T-cell (primary cell): ENCODE results near the gene DHH. TPM values are rescaled to one million over a fixed set of nuclear protein-coding genes. Genes with fewer than 3 reads are reported as not detected.

Source experiments
- ATAC-seq, 4 experiments: fragments of 200-7000 bp in 3 of 4; fragments of 150-1000 bp in 1 of 4; cut with Tn5 transposase; replicated peaks in 1 of 4; 1 replicate in 3 of 4; 2 replicates in 1 of 4; pipeline ENCODE4 v1.10.0; 2021; ENCODE audit warnings: moderate library complexity in 3 of 4, mild to moderate bottlenecking in 2 of 4, moderate number of reproducible peaks in 1 of 4
- CTCF ChIA-PET, 2 donors: fragments of 300-600 bp; sonication (Branson Sonifier 250); formaldehyde crosslinking; loops; one replicate each; lab custom pipeline; 2022; ENCODE audit warnings: antibody characterized with exemption in 2 of 2; lab: Charles Lee
- POLR2A ChIA-PET, 2 donors: fragments of 300-600 bp; sonication (Branson Sonifier 250); formaldehyde crosslinking; loops; one replicate each; lab custom pipeline; 2022; ENCODE audit warnings: antibody characterized with exemption in 2 of 2; lab: Charles Lee
- DNase-seq, 35 experiments: peaks; one replicate each; pipeline versions ENCODE4 v3.0.0 to v3.0.0-alpha.2; 2013 to 2023
- H3K27ac ChIP-seq: one replicate; pipeline ENCODE4 v1.5.1; 2013; ENCODE audit warnings: low read length
- H3K27me3 ChIP-seq, 2 experiments: replicated peaks in 1 of 2; 1 replicate in 1 of 2; 2 replicates in 1 of 2; pipeline versions ENCODE4 v1.6.1 to v1.7.0; 2013; ENCODE audit warnings: low read length in 1 of 2, mixed read lengths in 1 of 2; ENCODE audit not compliant: control insufficient read depth in 2 of 2, insufficient read depth in 2 of 2; ENCODE audit errors: extremely low read depth in 1 of 2
- H3K36me3 ChIP-seq, 2 donors: 1 replicate in 1 of 2; 2 replicates in 1 of 2; pipeline versions ENCODE4 v1.6.1 to v1.7.0; 2013; ENCODE audit warnings: low read length in 1 of 2; ENCODE audit not compliant: control insufficient read depth in 2 of 2, insufficient read depth in 1 of 2; ENCODE audit errors: extremely low read depth in 1 of 2
- H3K4me1 ChIP-seq, 2 experiments: 1 replicate in 1 of 2; 2 replicates in 1 of 2; pipeline versions ENCODE4 v1.6.1 to v1.7.0; 2013; ENCODE audit warnings: low read length in 2 of 2, mixed read lengths in 1 of 2; ENCODE audit not compliant: insufficient read depth in 2 of 2, control insufficient read depth in 1 of 2; ENCODE audit errors: extremely low read depth in 1 of 2
- H3K4me3 ChIP-seq, 2 donors: 1 replicate in 1 of 2; 2 replicates in 1 of 2; pipeline versions ENCODE4 v1.5.1 to v1.7.0; 2013; ENCODE audit warnings: mild to moderate bottlenecking in 2 of 2, low read length in 1 of 2, moderate library complexity in 1 of 2; ENCODE audit not compliant: control insufficient read depth in 1 of 2; ENCODE audit errors: extremely low read depth in 1 of 2
- H3K9me3 ChIP-seq: 2 replicates; pipeline ENCODE4 v1.7.0; 2013
- H3K27ac Mint-ChIP-seq, 2 donors: one replicate each; pipeline ENCODE4 v1.8.0; 2020 to 2021; ENCODE audit warnings: mild to moderate bottlenecking in 2 of 2, mixed read lengths in 2 of 2
- H3K27me3 Mint-ChIP-seq, 2 donors: one replicate each; pipeline ENCODE4 v1.8.0; 2021 to 2022; ENCODE audit warnings: mixed read lengths in 2 of 2
- H3K36me3 Mint-ChIP-seq: one replicate; pipeline ENCODE4 v1.8.0; 2021; ENCODE audit warnings: mixed read lengths
- H3K4me1 Mint-ChIP-seq, 3 donors: one replicate each; pipeline ENCODE4 v1.8.0; 2020 to 2022; ENCODE audit warnings: mixed read lengths in 3 of 3, mild to moderate bottlenecking in 1 of 3
- H3K4me3 Mint-ChIP-seq, 3 donors: one replicate each; pipeline ENCODE4 v1.8.0; 2020 to 2022; ENCODE audit warnings: mild to moderate bottlenecking in 3 of 3, mixed read lengths in 3 of 3, moderate library complexity in 3 of 3
- H3K9me3 Mint-ChIP-seq, 3 donors: one replicate each; pipeline ENCODE4 v1.8.0; 2020 to 2022; ENCODE audit warnings: mixed read lengths in 3 of 3
- WGBS: methylation state at CpG from one replicate; pipeline ENCODE4 v1.1.5; 2013; ENCODE audit warnings: missing lambda C conversion rate; ENCODE audit not compliant: insufficient coverage; 5-methylcytosine and 5-hydroxymethylcytosine counted together
- total RNA-seq, 35 experiments: library from RNA in 6 of 35; stranded (reverse) in 6 of 35; fragments of 120-200 nt in 1 of 35; gene quantifications; one replicate each; pipeline versions ENCODE4 v1.2.1 to v1.2.4 and lab custom pipeline; 2013 to 2026

DHH gene
- total RNA-seq, 5 donors from 2014 or later (not counting 1 experiment from before 2014, with no cell fraction given) = 0.12 to 0.45 (median 0.38) TPM

DNA sequence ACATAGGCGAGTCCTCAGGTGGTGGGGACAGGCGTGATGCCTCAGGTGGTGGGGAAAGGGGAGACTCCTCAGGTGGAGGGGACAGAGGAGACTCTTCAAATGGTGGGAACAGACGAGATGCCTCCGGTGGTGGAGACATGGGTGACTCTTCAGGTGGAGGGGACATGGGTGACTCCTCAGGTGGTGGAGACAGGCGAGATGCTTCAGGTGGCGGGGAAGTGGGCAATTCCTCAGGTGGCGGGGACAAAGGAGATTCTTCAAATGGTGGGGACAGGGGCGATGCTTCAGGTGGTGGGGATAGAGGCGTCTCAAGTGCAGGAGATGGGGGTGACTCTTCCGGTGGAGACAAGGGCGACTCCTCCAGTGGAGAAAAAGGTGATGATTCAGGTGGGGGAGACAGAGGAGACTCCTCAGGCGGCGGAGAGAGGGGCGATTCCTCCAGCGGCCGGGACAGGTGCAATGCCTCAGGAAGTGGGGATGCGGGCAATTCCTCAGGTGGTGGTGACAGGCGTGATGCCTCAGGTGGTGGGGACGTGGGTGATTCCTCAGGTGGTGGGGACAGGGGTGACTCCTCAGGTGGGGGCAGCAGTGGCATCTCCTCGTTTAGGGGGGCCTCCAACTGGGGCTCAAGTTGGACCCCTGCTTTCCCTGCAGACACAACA, 42.7 kb downstream of the DHH start:
- Histone ChIP-seq H3K27me3 (no peaks in the 10 kb centered on the region), H3K4me3 (no peak overlapping the region), H3K27ac (no peak overlapping the region), H3K4me1 (peaks cover 16 to 32% of the 10 kb centered on the region in 2 experiments), H3K9me3 (no peaks in the 10 kb centered on the region), H3K36me3 (peaks cover 36 to 82% of the 10 kb centered on the region in 2 donors)
- no peak overlapping the region for H3K4me3 Mint-ChIP-seq
- DNase-seq (no peak), ATAC-seq (no peak)
- H3K27me3 Mint-ChIP-seq = no peaks in the 10 kb centered on the region
- peaks cover 63% of the 10 kb centered on the region for H3K36me3 Mint-ChIP-seq
- no peaks in the 10 kb centered on the region for H3K9me3 Mint-ChIP-seq
- H3K4me1 Mint-ChIP-seq = peaks cover 26 to 41% (median 38%) of the 10 kb centered on the region in 3 donors
- no peak overlapping the region for H3K27ac Mint-ChIP-seq
- 95% methylated on average over 16 of the region's 20 CpGs for WGBS
- ChIA-PET POLR2A (no interaction called here), CTCF (no interaction called here)

DNA sequence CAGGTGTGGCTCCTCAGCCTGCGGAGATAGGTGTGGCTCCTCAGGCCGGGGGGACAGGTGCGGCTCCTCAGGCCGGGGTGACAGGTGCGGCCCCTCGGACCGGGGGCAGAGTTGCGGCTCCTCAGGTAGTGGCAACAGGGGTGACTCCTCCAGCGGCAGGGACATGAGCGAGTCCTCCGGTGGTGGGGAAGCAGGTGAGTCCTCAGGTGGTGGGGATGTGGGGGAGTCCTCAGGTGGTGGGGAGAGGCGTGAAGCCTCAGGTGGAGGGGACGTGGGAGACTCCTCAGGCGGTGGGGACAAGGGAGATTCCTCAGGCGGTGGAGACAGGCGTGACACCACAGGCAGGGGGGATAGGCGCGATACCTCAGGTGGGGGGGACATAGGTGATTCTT, 43.2 kb downstream of the DHH start:
- ChIA-PET CTCF (no interaction called here), POLR2A (no interaction called here)
- Histone ChIP-seq H3K4me1 (peaks cover 11 to 27% of the 10 kb centered on the region in 2 experiments), H3K27me3 (no peaks in the 10 kb centered on the region), H3K4me3 (no peak overlapping the region), H3K36me3 (peaks cover 39 to 87% of the 10 kb centered on the region in 2 donors), H3K27ac (no peak overlapping the region), H3K9me3 (no peaks in the 10 kb centered on the region)
- no peaks in the 10 kb centered on the region for H3K27me3 Mint-ChIP-seq
- no peaks in the 10 kb centered on the region for H3K9me3 Mint-ChIP-seq
- DNase-seq = no peak
- peaks cover 20 to 35% (median 33%) of the 10 kb centered on the region in 3 donors for H3K4me1 Mint-ChIP-seq
- ATAC-seq = no peak
- no peak overlapping the region for H3K4me3 Mint-ChIP-seq
- peaks cover 67% of the 10 kb centered on the region for H3K36me3 Mint-ChIP-seq
- 97% methylated on average over 15 of the region's 18 CpGs for WGBS
- no peak overlapping the region for H3K27ac Mint-ChIP-seq

DNA sequence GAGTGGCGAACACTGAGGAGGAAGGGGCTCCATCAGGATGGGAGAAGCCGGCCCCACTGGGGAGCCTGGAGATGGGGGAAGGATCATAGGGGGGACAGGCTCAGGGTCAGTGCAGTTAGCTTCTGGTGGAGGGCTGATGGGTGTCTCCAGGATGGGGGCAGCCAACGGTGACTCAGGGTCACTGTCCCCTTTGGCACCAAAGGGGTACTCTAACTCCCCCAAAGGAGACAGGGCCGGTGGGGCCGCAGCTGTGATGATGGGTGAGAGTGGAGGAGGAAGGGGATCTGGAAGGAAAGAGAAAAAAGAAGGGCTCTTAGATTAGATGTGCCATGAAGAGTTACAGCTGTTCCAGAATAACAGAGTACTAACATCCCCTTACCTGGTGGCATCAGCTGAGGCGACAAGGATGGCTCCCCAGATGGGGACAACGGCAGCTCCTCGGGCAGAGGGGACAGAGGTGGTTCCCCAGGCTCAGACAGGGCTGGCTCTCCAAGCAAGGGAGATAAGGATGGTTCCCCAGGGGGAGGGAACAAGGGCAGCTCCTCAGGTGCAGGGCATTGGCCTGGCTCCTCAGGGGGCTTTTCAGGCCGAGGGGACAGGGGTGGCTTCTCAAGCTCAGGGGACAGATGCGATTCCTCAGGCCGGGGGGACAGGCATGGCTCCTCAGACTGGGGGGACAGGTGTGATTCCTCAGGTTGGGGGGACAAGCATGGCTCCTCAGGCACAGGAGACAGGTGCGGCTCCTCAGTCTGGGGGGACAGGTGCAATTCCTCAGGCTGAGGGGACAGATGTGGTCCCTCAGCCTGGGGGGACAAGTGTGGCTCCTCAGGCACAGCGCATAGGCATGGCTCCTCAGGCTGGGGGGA, 43.9 kb downstream of the DHH start:
- H3K4me1 Mint-ChIP-seq = peaks cover 14 to 29% (median 27%) of the 10 kb centered on the region in 3 donors
- no peaks in the 10 kb centered on the region for H3K9me3 Mint-ChIP-seq
- Histone ChIP-seq H3K9me3 (no peaks in the 10 kb centered on the region), H3K27me3 (no peaks in the 10 kb centered on the region), H3K4me1 (peaks cover 5 to 21% of the 10 kb centered on the region in 2 experiments), H3K4me3 (no peak overlapping the region), H3K27ac (no peak overlapping the region), H3K36me3 (peaks cover 43 to 94% of the 10 kb centered on the region in 2 donors)
- DNase-seq (no peak), ATAC-seq (no peak)
- H3K27ac Mint-ChIP-seq = no peak overlapping the region
- ChIA-PET CTCF (no interaction called here), POLR2A (no interaction called here)
- peaks cover 71% of the 10 kb centered on the region for H3K36me3 Mint-ChIP-seq
- no peaks in the 10 kb centered on the region for H3K27me3 Mint-ChIP-seq
- WGBS = 92% methylated on average over 7 of the region's 13 CpGs
- H3K4me3 Mint-ChIP-seq = no peak overlapping the region

- CTCF ChIA-PET = no interaction called here
- 94% methylated on average over 20 of the region's 20 CpGs for WGBS
- Histone ChIP-seq H3K36me3 (peaks cover 48 to 98% of the 10 kb centered on the region in 2 donors), H3K9me3 (no peaks in the 10 kb centered on the region), H3K4me1 (peaks cover 0 to 10% of the 10 kb centered on the region in 2 experiments), H3K27me3 (no peaks in the 10 kb centered on the region), H3K27ac (no peak overlapping the region), H3K4me3 (no peak overlapping the region)
- Mint-ChIP-seq H3K4me1 (peaks cover 4 to 19% (median 17%) of the 10 kb centered on the region in 3 donors), H3K36me3 (peaks cover 69% of the 10 kb centered on the region), H3K4me3 (no peak overlapping the region), H3K9me3 (no peaks in the 10 kb centered on the region), H3K27ac (no peak overlapping the region), H3K27me3 (no peaks in the 10 kb centered on the region)
- POLR2A ChIA-PET = no interaction called here
- no peak for DNase-seq
- ATAC-seq = no peak
These were observed 44.9 kb downstream of the DHH start for GRCh38 chr12:49049566-49050224.

GRCh38 chr12:49048953-49049352, 45.6 kb downstream of the DHH start:
- Histone ChIP-seq H3K36me3 (peaks cover 43 to 98% of the 10 kb centered on the region in 2 donors), H3K4me1 (peaks cover 0 to 11% of the 10 kb centered on the region in 2 experiments), H3K27me3 (no peaks in the 10 kb centered on the region), H3K9me3 (no peaks in the 10 kb centered on the region), H3K4me3 (no peak overlapping the region), H3K27ac (no peak overlapping the region)
- DNase-seq = no peak
- WGBS = 100% methylated on average over 10 of the region's 10 CpGs
- ChIA-PET POLR2A (no interaction called here), CTCF (interaction anchor here (0.6 to 1.4 kb wide), 2 partner anchors 12 to 30 kb away, joined by 3 to 4 read pairs; no protein-coding TSS in a partner anchor)
- no peak overlapping the region for H3K4me3 Mint-ChIP-seq
- no peak for ATAC-seq
- H3K4me1 Mint-ChIP-seq = peaks cover 2 to 20% (median 19%) of the 10 kb centered on the region in 3 donors
- H3K27me3 Mint-ChIP-seq = no peaks in the 10 kb centered on the region
- H3K36me3 Mint-ChIP-seq = peaks cover 70% of the 10 kb centered on the region
- H3K27ac Mint-ChIP-seq = no peak overlapping the region
- H3K9me3 Mint-ChIP-seq = no peaks in the 10 kb centered on the region
